B cell (primary cell): Measurements from ENCODE around the gene TOM1L2. TPM values are rescaled to one million over a fixed set of nuclear protein-coding genes. Genes with fewer than 3 reads are reported as not detected.

Source experiments
- ATAC-seq: fragments of 200-7000 bp; cut with Tn5 transposase; one replicate; pipeline ENCODE4 v1.10.0; 2021; ENCODE audit warnings: low read depth, mild to moderate bottlenecking, moderate number of reproducible peaks, moderate library complexity
- CTCF ChIA-PET: fragments of 350-600 bp; sonication (Branson Sonifier 250); formaldehyde crosslinking; loops from one replicate; lab custom pipeline; 2021; ENCODE audit warnings: antibody characterized with exemption, inconsistent platforms; lab: Charles Lee
- POLR2A ChIA-PET: fragments of 350-600 bp; sonication (Branson Sonifier 250); formaldehyde crosslinking; loops from one replicate; lab custom pipeline; 2021; ENCODE audit warnings: antibody characterized with exemption; lab: Charles Lee
- DNase-seq: peaks from one replicate; pipeline ENCODE4 v3.0.0; 2013
- H2AFZ ChIP-seq: 2 replicates; pipeline ENCODE4 v1.6.1; 2012; ENCODE audit warnings: mild to moderate bottlenecking, low read depth, low read length; ENCODE audit not compliant: insufficient read depth, poor library complexity, severe bottlenecking
- H3K27ac ChIP-seq, 2 donors: 1 replicate in 1 of 2; 2 replicates in 1 of 2; pipeline ENCODE4 v1.5.1; 2012 to 2013; ENCODE audit warnings: low read length in 2 of 2, mild to moderate bottlenecking in 2 of 2, moderate library complexity in 1 of 2
- H3K27me3 ChIP-seq, 4 experiments: fragments of 200-600 bp in 1 of 4; sonication (generic) in 1 of 4; replicated peaks in 1 of 4; 1 replicate in 2 of 4; 2 replicates in 2 of 4; pipeline versions ENCODE4 v1.6.1 to v1.7.0; 2013 to 2016; ENCODE audit warnings: low read length in 3 of 4, mild to moderate bottlenecking in 2 of 4, mixed read lengths in 1 of 4, moderate library complexity in 1 of 4; ENCODE audit not compliant: insufficient read depth in 4 of 4, control insufficient read depth in 3 of 4; ENCODE audit errors: control extremely low read depth in 1 of 4
- H3K36me3 ChIP-seq, 2 experiments: replicated peaks in 1 of 2; 1 replicate in 1 of 2; 2 replicates in 1 of 2; pipeline versions ENCODE4 v1.6.1 to v1.7.1; 2013; ENCODE audit warnings: low read length in 1 of 2; ENCODE audit not compliant: insufficient read depth in 2 of 2, control insufficient read depth in 1 of 2; ENCODE audit errors: control extremely low read depth in 1 of 2, extremely low read depth in 1 of 2
- H3K4me1 ChIP-seq, 2 donors: fragments of 200-600 bp in 1 of 2; sonication (generic) in 1 of 2; 1 replicate in 1 of 2; 2 replicates in 1 of 2; pipeline versions ENCODE4 v1.5.1 to v1.6.1; 2013 to 2017; ENCODE audit warnings: low read length in 2 of 2; ENCODE audit not compliant: control insufficient read depth in 2 of 2, insufficient read depth in 2 of 2
- H3K4me2 ChIP-seq: replicated peaks from 2 replicates; pipeline ENCODE3; 2012; ENCODE audit warnings: mild to moderate bottlenecking, low read depth, low read length; ENCODE audit not compliant: poor library complexity, severe bottlenecking
- H3K4me3 ChIP-seq, 5 experiments: fragments of 200-600 bp in 1 of 5; sonication (generic) in 1 of 5; 1 replicate in 3 of 5; 2 replicates in 2 of 5; pipeline versions ENCODE4 v1.5.1 to v1.7.0; 2011 to 2016; ENCODE audit warnings: low read length in 4 of 5, mild to moderate bottlenecking in 4 of 5, low read depth in 2 of 5, control low read depth in 1 of 5, moderate library complexity in 1 of 5; ENCODE audit not compliant: insufficient read depth in 1 of 5; ENCODE audit errors: control extremely low read depth in 1 of 5, extremely low read depth in 1 of 5
- H3K79me2 ChIP-seq: fragments of 200-600 bp; sonication (generic); one replicate; pipeline ENCODE4 v1.6.0; 2016; ENCODE audit warnings: low read length; ENCODE audit not compliant: control insufficient read depth, insufficient read depth
- H3K9ac ChIP-seq: fragments of 200-600 bp; sonication (generic); 2 replicates; pipeline ENCODE4 v1.6.1; 2017; ENCODE audit warnings: mild to moderate bottlenecking, low read length, moderate library complexity
- H3K9me3 ChIP-seq, 3 donors: one replicate each; pipeline versions ENCODE4 v1.6.1 to v1.7.1; 2013; ENCODE audit warnings: low read length in 2 of 3; ENCODE audit not compliant: control insufficient read depth in 2 of 3, insufficient read depth in 1 of 3; ENCODE audit errors: control extremely low read depth in 1 of 3
- H4K20me1 ChIP-seq: 2 replicates; pipeline ENCODE4 v1.6.0; 2012; ENCODE audit warnings: mild to moderate bottlenecking, low read length; ENCODE audit not compliant: insufficient read depth, control insufficient read depth, poor library complexity, severe bottlenecking
- H3K27ac Mint-ChIP-seq: one replicate; pipeline ENCODE4 v1.8.0; 2021; ENCODE audit warnings: mixed read lengths
- H3K27me3 Mint-ChIP-seq: one replicate; pipeline ENCODE4 v1.8.0; 2021; ENCODE audit warnings: mixed read lengths
- H3K4me1 Mint-ChIP-seq: one replicate; pipeline ENCODE4 v1.8.0; 2021; ENCODE audit warnings: mixed read lengths
- H3K4me3 Mint-ChIP-seq: one replicate; pipeline ENCODE4 v1.8.0; 2021; ENCODE audit warnings: mixed read lengths
- H3K9me3 Mint-ChIP-seq: one replicate; pipeline ENCODE4 v1.8.0; 2022; ENCODE audit warnings: mixed read lengths; ENCODE audit not compliant: insufficient read depth
- CTCF ChIP-seq: fragments of 200-600 bp; IDR thresholded peaks from one replicate; pipeline ENCODE4 v1.8.0; 2022; ENCODE audit warnings: antibody characterized with exemption, mild to moderate bottlenecking
- EZH2 ChIP-seq: IDR thresholded peaks from 2 replicates; pipeline ENCODE4 v1.6.1; 2012; ENCODE audit warnings: borderline replicate concordance, low read depth, mild to moderate bottlenecking, moderate library complexity, low read length; ENCODE audit not compliant: insufficient read depth, poor library complexity, severe bottlenecking
- WGBS: methylation state at CpG from one replicate; pipeline ENCODE4 v1.1.5; 2013; ENCODE audit warnings: missing lambda C conversion rate; ENCODE audit not compliant: insufficient coverage; 5-methylcytosine and 5-hydroxymethylcytosine counted together
- intact Hi-C: fragments of 100-400 bp; cut with micrococcal nuclease; formaldehyde crosslinking; loops from one replicate; pipeline ENCODE4 v1.10.0; 2022
- polyA plus RNA-seq: library from polyadenylated mRNA; depleted of rRNA; stranded (reverse); fragments of >200 nt; gene quantifications from 2 replicates; pipeline ENCODE4 v1.2.3, GENCODE V29; 2012
- total RNA-seq, 2 donors: library from RNA; stranded (reverse); fragments of 120-200 nt in 1 of 2; gene quantifications; 1 replicate in 1 of 2; 2 replicates in 1 of 2; pipeline versions ENCODE4 v1.2.3 to v1.2.4, GENCODE V29; 2013 to 2022

The TOM1L2 gene
- total and polyA plus RNA-seq, 2 donors (not counting 1 experiment from before 2014, with no cell fraction given), result 25.1 to 29.7 TPM

GRCh38 chr17:17888821-17889220, 83.4 kb downstream of the TOM1L2 start:
- Histone ChIP-seq H3K4me2 (no peak overlapping the region), H3K27me3 (no peaks in the 10 kb centered on the region), H3K4me3 (no peak overlapping the region), H3K79me2 (no peaks in the 10 kb centered on the region), H3K9me3 (no peaks in the 10 kb centered on the region), H3K9ac (no peak overlapping the region), H4K20me1 (no peaks in the 10 kb centered on the region), H3K27ac (no peak overlapping the region), H2AFZ (no peak overlapping the region), H3K36me3 (peaks cover 0 to 19% of the 10 kb centered on the region in 2 experiments), H3K4me1 (peaks cover 0 to 9% of the 10 kb centered on the region in 2 donors)
- WGBS, result 83% methylated on average over 6 of the region's 7 CpGs
- Mint-ChIP-seq H3K27ac (no peak overlapping the region), H3K27me3 (no peaks in the 10 kb centered on the region), H3K4me1 (peaks cover 9% of the 10 kb centered on the region), H3K9me3 (no peaks in the 10 kb centered on the region), H3K4me3 (no peak overlapping the region)
- ATAC-seq (no peak), DNase-seq (no peak)
- TF ChIP-seq EZH2 (no peak), CTCF (no peak)
- CTCF ChIA-PET, result interaction anchor here (0.8 to 1.4 kb wide), 2 partner anchors 19 to 144 kb away, joined by 4 to 5 read pairs; no protein-coding TSS in a partner anchor
- POLR2A ChIA-PET, result no interaction called here
- intact Hi-C loops, result no loop called here

- H3K4me1 Mint-ChIP-seq, result peaks cover 9% of the 10 kb centered on the region
- no peak overlapping the region for H3K4me3 Mint-ChIP-seq
- Histone ChIP-seq H3K36me3 (peaks cover 0 to 19% of the 10 kb centered on the region in 2 experiments), H3K4me1 (peaks cover 0 to 9% of the 10 kb centered on the region in 2 donors), H3K79me2 (no peaks in the 10 kb centered on the region), H3K27me3 (no peaks in the 10 kb centered on the region), H3K9me3 (no peaks in the 10 kb centered on the region), H3K4me2 (no peak overlapping the region), H3K4me3 (no peak overlapping the region), H3K9ac (no peak overlapping the region), H2AFZ (no peak overlapping the region), H3K27ac (no peak overlapping the region), H4K20me1 (no peaks in the 10 kb centered on the region)
- ChIA-PET POLR2A (interaction anchor here (0.5 kb wide), 1 partner anchor 1512 kb away, joined by 7 read pairs; no protein-coding TSS in a partner anchor), CTCF (interaction anchor here (1.4 kb wide), 1 partner anchor 20 kb away, joined by 5 read pairs; no protein-coding TSS in a partner anchor)
- H3K27ac Mint-ChIP-seq, result no peak overlapping the region
- no peaks in the 10 kb centered on the region for H3K27me3 Mint-ChIP-seq
- intact Hi-C loops, result no loop called here
- TF ChIP-seq EZH2 (no peak), CTCF (no peak)
- no peak for ATAC-seq
- DNase-seq, result no peak
- no peaks in the 10 kb centered on the region for H3K9me3 Mint-ChIP-seq
- no CpG with 5 or more reads among the region's 1 CpG for WGBS
Measured at GRCh38 chr17:17888371-17888770, 83.8 kb downstream of the TOM1L2 start.
